HEK293 (cell line): ENCODE measurements around the gene STRADA.

ENCODE experiments used
- REPIN1 ChIP-seq: fragments of 450-650 bp; formaldehyde crosslinking; IDR thresholded peaks from 2 replicates; pipeline ENCODE4 v1.5.1; 2017; ENCODE audit warnings: missing biosample characterization, missing genetic modification characterization, low read depth
- YY1 ChIP-seq: fragments of 450-650 bp; formaldehyde crosslinking; IDR thresholded peaks from 2 replicates; pipeline ENCODE4 v1.5.1; 2018; ENCODE audit warnings: missing biosample characterization, missing genetic modification characterization
- ZBTB17 ChIP-seq: fragments of 450-650 bp; formaldehyde crosslinking; IDR thresholded peaks from 2 replicates; pipeline ENCODE4 v1.5.1; 2016; ENCODE audit warnings: missing biosample characterization, missing genetic modification characterization
- ZFP3 ChIP-seq: fragments of 450-650 bp; formaldehyde crosslinking; IDR thresholded peaks from 2 replicates; pipeline ENCODE4 v1.5.1; 2016; ENCODE audit warnings: low read depth, missing biosample characterization, missing genetic modification characterization
- ZNF114 ChIP-seq: fragments of 450-650 bp; formaldehyde crosslinking; IDR thresholded peaks from 2 replicates; pipeline ENCODE4 v1.5.0; 2017; ENCODE audit warnings: missing biosample characterization, missing genetic modification characterization
- ZNF274 ChIP-seq, 2 experiments: fragments of 200-500 bp in 1 of 2; fragments of 450-650 bp in 1 of 2; sonication (Bioruptor generic) in 1 of 2; formaldehyde crosslinking in 1 of 2; IDR thresholded peaks; 2 replicates each; pipeline versions ENCODE4 v1.5.1 to v1.6.1; 2014 to 2016; ENCODE audit warnings: borderline replicate concordance in 1 of 2, inconsistent platforms in 1 of 2, low read length in 1 of 2, missing biosample characterization in 1 of 2, missing genetic modification characterization in 1 of 2
- ZNF76 ChIP-seq: fragments of 450-650 bp; formaldehyde crosslinking; IDR thresholded peaks from 2 replicates; pipeline ENCODE4; 2016; ENCODE audit warnings: low read depth, missing biosample characterization, missing genetic modification characterization, borderline replicate concordance
- TF ChIP-seq, protein P1 (sequence below): fragments of 450-650 bp; formaldehyde crosslinking; IDR thresholded peaks from 2 replicates; pipeline ENCODE4 v1.5.1; 2016; ENCODE audit warnings: missing biosample characterization, missing genetic modification characterization
- TF ChIP-seq, protein P2 (sequence below): fragments of 450-650 bp; formaldehyde crosslinking; IDR thresholded peaks from 2 replicates; pipeline ENCODE4 v1.5.0; 2017; ENCODE audit warnings: missing biosample characterization, missing genetic modification characterization, borderline replicate concordance
- TF ChIP-seq, protein P3 (sequence below): fragments of 450-650 bp; formaldehyde crosslinking; IDR thresholded peaks from 2 replicates; pipeline ENCODE4 v1.5.1; 2017; ENCODE audit warnings: missing biosample characterization, missing genetic modification characterization
- TF ChIP-seq, protein P4 (sequence below): IDR thresholded peaks from 2 replicates; pipeline ENCODE4 v1.6.1; 2011; ENCODE audit warnings: mild to moderate bottlenecking, low read depth, low read length, borderline replicate concordance
- TF ChIP-seq, protein P5 (sequence below): fragments of 450-650 bp; formaldehyde crosslinking; IDR thresholded peaks from 2 replicates; pipeline ENCODE4 v1.5.1; 2016; ENCODE audit warnings: missing biosample characterization, missing genetic modification characterization

DNA sequence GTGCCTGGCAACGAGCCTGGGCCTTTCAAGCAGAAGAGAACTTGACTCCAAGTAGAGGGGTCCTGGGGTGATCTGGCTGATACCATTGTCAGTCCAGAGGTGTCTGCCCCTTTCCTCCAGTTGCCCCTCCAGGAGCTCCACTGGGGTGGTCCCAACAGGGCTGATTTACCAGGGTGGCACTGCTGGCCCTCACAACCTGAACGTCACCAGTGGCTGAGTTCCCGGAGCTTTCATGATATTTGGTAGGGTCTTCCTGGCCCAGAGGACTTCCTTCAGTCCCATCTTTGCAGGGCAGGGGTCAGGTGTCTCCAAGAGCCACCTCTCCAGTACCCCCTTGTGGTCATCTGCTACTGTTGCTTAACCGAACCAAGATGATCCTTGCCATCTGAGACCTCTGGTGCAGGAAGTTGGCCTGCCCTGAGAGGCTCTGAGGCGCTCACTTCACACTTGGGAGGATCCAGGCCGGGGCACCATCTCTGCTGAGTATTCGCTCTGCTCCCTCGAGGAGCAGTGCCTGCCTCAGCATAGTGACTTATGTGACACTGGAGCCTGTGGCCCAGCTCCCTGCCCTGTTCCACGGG lies 45.1 kb downstream of the STRADA start:
- TF ChIP-seq, protein P1, sequence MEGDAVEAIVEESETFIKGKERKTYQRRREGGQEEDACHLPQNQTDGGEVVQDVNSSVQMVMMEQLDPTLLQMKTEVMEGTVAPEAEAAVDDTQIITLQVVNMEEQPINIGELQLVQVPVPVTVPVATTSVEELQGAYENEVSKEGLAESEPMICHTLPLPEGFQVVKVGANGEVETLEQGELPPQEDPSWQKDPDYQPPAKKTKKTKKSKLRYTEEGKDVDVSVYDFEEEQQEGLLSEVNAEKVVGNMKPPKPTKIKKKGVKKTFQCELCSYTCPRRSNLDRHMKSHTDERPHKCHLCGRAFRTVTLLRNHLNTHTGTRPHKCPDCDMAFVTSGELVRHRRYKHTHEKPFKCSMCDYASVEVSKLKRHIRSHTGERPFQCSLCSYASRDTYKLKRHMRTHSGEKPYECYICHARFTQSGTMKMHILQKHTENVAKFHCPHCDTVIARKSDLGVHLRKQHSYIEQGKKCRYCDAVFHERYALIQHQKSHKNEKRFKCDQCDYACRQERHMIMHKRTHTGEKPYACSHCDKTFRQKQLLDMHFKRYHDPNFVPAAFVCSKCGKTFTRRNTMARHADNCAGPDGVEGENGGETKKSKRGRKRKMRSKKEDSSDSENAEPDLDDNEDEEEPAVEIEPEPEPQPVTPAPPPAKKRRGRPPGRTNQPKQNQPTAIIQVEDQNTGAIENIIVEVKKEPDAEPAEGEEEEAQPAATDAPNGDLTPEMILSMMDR (tag by site-specific recombination): peak; percentile 54; the same call in 1 of the 2 replicates
- no peak for TF ChIP-seq ZNF274 (IDR thresholded peaks at IDR 0.05; ENCODE audit: low read length)
- no peak for TF ChIP-seq ZNF274 (tag by site-specific recombination; IDR thresholded peaks at IDR 0.05; ENCODE audit: borderline replicate concordance)
- TF ChIP-seq REPIN1: no peak
- TF ChIP-seq, protein P2, sequence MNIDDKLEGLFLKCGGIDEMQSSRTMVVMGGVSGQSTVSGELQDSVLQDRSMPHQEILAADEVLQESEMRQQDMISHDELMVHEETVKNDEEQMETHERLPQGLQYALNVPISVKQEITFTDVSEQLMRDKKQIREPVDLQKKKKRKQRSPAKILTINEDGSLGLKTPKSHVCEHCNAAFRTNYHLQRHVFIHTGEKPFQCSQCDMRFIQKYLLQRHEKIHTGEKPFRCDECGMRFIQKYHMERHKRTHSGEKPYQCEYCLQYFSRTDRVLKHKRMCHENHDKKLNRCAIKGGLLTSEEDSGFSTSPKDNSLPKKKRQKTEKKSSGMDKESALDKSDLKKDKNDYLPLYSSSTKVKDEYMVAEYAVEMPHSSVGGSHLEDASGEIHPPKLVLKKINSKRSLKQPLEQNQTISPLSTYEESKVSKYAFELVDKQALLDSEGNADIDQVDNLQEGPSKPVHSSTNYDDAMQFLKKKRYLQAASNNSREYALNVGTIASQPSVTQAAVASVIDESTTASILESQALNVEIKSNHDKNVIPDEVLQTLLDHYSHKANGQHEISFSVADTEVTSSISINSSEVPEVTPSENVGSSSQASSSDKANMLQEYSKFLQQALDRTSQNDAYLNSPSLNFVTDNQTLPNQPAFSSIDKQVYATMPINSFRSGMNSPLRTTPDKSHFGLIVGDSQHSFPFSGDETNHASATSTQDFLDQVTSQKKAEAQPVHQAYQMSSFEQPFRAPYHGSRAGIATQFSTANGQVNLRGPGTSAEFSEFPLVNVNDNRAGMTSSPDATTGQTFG: no peak
- TF ChIP-seq, protein P3, sequence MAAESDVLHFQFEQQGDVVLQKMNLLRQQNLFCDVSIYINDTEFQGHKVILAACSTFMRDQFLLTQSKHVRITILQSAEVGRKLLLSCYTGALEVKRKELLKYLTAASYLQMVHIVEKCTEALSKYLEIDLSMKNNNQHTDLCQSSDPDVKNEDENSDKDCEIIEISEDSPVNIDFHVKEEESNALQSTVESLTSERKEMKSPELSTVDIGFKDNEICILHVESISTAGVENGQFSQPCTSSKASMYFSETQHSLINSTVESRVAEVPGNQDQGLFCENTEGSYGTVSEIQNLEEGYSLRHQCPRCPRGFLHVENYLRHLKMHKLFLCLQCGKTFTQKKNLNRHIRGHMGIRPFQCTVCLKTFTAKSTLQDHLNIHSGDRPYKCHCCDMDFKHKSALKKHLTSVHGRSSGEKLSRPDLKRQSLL (tag by site-specific recombination): no peak
- TF ChIP-seq ZBTB17: peak; percentile 80
- TF ChIP-seq ZNF76 (tag by site-specific recombination): no peak
- no peak for TF ChIP-seq ZFP3
- TF ChIP-seq, protein P4, sequence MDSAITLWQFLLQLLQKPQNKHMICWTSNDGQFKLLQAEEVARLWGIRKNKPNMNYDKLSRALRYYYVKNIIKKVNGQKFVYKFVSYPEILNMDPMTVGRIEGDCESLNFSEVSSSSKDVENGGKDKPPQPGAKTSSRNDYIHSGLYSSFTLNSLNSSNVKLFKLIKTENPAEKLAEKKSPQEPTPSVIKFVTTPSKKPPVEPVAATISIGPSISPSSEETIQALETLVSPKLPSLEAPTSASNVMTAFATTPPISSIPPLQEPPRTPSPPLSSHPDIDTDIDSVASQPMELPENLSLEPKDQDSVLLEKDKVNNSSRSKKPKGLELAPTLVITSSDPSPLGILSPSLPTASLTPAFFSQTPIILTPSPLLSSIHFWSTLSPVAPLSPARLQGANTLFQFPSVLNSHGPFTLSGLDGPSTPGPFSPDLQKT: no peak
- TF ChIP-seq ZNF114 (tag by site-specific recombination): no peak
- TF ChIP-seq, protein P5, sequence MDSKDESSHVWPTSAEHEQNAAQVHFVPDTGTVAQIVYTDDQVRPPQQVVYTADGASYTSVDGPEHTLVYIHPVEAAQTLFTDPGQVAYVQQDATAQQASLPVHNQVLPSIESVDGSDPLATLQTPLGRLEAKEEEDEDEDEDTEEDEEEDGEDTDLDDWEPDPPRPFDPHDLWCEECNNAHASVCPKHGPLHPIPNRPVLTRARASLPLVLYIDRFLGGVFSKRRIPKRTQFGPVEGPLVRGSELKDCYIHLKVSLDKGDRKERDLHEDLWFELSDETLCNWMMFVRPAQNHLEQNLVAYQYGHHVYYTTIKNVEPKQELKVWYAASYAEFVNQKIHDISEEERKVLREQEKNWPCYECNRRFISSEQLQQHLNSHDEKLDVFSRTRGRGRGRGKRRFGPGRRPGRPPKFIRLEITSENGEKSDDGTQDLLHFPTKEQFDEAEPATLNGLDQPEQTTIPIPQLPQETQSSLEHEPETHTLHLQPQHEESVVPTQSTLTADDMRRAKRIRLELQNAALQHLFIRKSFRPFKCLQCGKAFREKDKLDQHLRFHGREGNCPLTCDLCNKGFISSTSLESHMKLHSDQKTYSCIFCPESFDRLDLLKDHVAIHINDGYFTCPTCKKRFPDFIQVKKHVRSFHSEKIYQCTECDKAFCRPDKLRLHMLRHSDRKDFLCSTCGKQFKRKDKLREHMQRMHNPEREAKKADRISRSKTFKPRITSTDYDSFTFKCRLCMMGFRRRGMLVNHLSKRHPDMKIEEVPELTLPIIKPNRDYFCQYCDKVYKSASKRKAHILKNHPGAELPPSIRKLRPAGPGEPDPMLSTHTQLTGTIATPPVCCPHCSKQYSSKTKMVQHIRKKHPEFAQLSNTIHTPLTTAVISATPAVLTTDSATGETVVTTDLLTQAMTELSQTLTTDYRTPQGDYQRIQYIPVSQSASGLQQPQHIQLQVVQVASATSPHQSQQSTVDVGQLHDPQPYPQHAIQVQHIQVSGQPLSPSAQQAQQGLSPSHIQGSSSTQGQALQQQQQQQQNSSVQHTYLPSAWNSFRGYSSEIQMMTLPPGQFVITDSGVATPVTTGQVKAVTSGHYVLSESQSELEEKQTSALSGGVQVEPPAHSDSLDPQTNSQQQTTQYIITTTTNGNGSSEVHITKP (tag by site-specific recombination): peak; percentile 41
- TF ChIP-seq YY1 (tag by site-specific recombination): no peak
